K562 (cell line): ENCODE measurements around the gene LRRC43. TPM values are rescaled to one million over a fixed set of nuclear protein-coding genes. Genes with fewer than 3 reads are reported as not detected.
"Not testable (repeated sequence)": the region's sequence is repeated elsewhere in the genome, so short reads cannot be mapped to it uniquely, and the experiment has no call there.

ENCODE experiments used
- ATAC-seq: fragments of 200-7000 bp; cut with Tn5 transposase; 3 replicates; pipeline ENCODE4 v1.9.1; 2020; ENCODE audit warnings: moderate library complexity
- BruUV-seq: library from RNA; stranded (reverse); fragments of 400-500 nt; replicated peaks from 2 replicates; lab custom pipeline; 2021; lab: Mats Ljungman, UMichigan
- CTCF ChIA-PET: fragments of 300-600 bp; formaldehyde crosslinking; extraction: SDS; loops from one replicate; lab custom pipeline; 2021; ENCODE audit warnings: low intra/inter-chr PET ratio; lab: Yijun Ruan, JAX
- POLR2A ChIA-PET: fragments of 300-600, 350-650 bp; sonication (Branson Sonifier 250); formaldehyde crosslinking; extraction: SDS; loops from one replicate; lab custom pipeline; 2021; ENCODE audit warnings: antibody characterized with exemption, inconsistent platforms; lab: Yijun Ruan, JAX
- DNase-seq, 4 experiments: peaks; one replicate each; pipeline versions ENCODE4 v3.0.0 to v3.0.0-alpha.2; 2011 to 2018; ENCODE audit warnings: low spot score in 3 of 4, mixed read lengths in 3 of 4; ENCODE audit errors: extremely low read depth in 1 of 4
- FAIRE-seq: peaks from 2 replicates; lab custom pipeline; 2011; peaks lifted over from hg19 to GRCh38; lab: Jason Lieb, UNC
- H2AFZ ChIP-seq: 2 replicates; pipeline ENCODE4 v1.6.0; 2011; ENCODE audit warnings: low read depth, low read length, control low read depth, inconsistent platforms
- H3K27ac ChIP-seq: fragments of 200-600 bp; 3 replicates; pipeline ENCODE4 v1.8.0; 2011; ENCODE audit warnings: low read depth, mild to moderate bottlenecking, control low read depth, inconsistent platforms, low read length, moderate library complexity, mixed read lengths; ENCODE audit errors: extremely low read depth
- H3K27me3 ChIP-seq, 2 experiments: fragments of 300-600 bp in 1 of 2; 2 replicates in 1 of 2; 3 replicates in 1 of 2; pipeline versions ENCODE4 v1.6.0 to v1.8.0; 2011; ENCODE audit warnings: inconsistent platforms in 2 of 2, low read length in 2 of 2, mild to moderate bottlenecking in 1 of 2, mixed read lengths in 1 of 2, moderate library complexity in 1 of 2; ENCODE audit not compliant: control insufficient read depth in 2 of 2, insufficient read depth in 2 of 2
- H3K36me3 ChIP-seq: fragments of 300-600 bp; 3 replicates; pipeline ENCODE4 v1.8.0; 2011; ENCODE audit warnings: mild to moderate bottlenecking, low read length, inconsistent platforms; ENCODE audit not compliant: control insufficient read depth, insufficient read depth
- H3K4me1 ChIP-seq, 2 experiments: fragments of 200-600 bp in 1 of 2; replicated peaks in 1 of 2; 2 replicates in 1 of 2; 3 replicates in 1 of 2; pipeline versions ENCODE4 v1.5.1 to v1.8.0; 2011; ENCODE audit warnings: inconsistent platforms in 2 of 2, low read length in 2 of 2, mild to moderate bottlenecking in 1 of 2, mixed read lengths in 1 of 2, moderate library complexity in 1 of 2; ENCODE audit not compliant: control insufficient read depth in 2 of 2, insufficient read depth in 2 of 2
- H3K4me2 ChIP-seq: 2 replicates; pipeline ENCODE4 v1.6.1; 2011; ENCODE audit warnings: low read length, control low read depth, inconsistent platforms, mixed read lengths; ENCODE audit not compliant: insufficient read depth
- H3K4me3 ChIP-seq: fragments of 200-600 bp; sonication (generic), shearing (Covaris generic); 2 replicates; pipeline ENCODE4 v1.5.1; 2016; ENCODE audit warnings: control low read depth, inconsistent platforms
- H3K79me2 ChIP-seq: fragments of 200-600 bp; 3 replicates; pipeline ENCODE4 v1.8.0; 2011; ENCODE audit warnings: low read length, inconsistent platforms; ENCODE audit not compliant: control insufficient read depth, insufficient read depth
- H3K9ac ChIP-seq, 2 experiments: 2 replicates each; pipeline versions ENCODE4 v1.6.0 to v1.6.1; 2011; ENCODE audit warnings: low read depth in 2 of 2, low read length in 2 of 2, control low read depth in 1 of 2, inconsistent platforms in 1 of 2, mild to moderate bottlenecking in 1 of 2, mixed read lengths in 1 of 2; ENCODE audit not compliant: insufficient read depth in 1 of 2
- H3K9me1 ChIP-seq: one replicate; pipeline ENCODE4 v1.6.0; 2011; ENCODE audit warnings: inconsistent platforms, mild to moderate bottlenecking, low read length, moderate library complexity; ENCODE audit not compliant: control insufficient read depth, insufficient read depth
- H3K9me3 ChIP-seq: replicated peaks from 2 replicates; pipeline ENCODE4 v1.5.1; 2011; ENCODE audit warnings: low read depth, low read length, inconsistent platforms; ENCODE audit not compliant: control insufficient read depth, insufficient read depth
- H4K20me1 ChIP-seq: replicated peaks from 2 replicates; pipeline ENCODE4 v1.6.1; 2011; ENCODE audit warnings: low read length, inconsistent platforms, mixed read lengths; ENCODE audit not compliant: control insufficient read depth, insufficient read depth
- CBX1 ChIP-seq: sonication (generic); IDR thresholded peaks from 2 replicates; pipeline ENCODE4 v1.6.1; 2016; ENCODE audit warnings: antibody characterized with exemption, low read depth, mild to moderate bottlenecking
- CEBPB ChIP-seq: fragments of 450-650 bp; IDR thresholded peaks from 2 replicates; pipeline ENCODE4 v1.6.1; 2016; ENCODE audit warnings: missing genetic modification characterization, missing compliant biosample characterization
- CHD2 ChIP-seq: IDR thresholded peaks from 2 replicates; pipeline ENCODE4 v1.6.1; 2011; ENCODE audit warnings: low read depth, low read length
- FIP1L1 ChIP-seq: fragments of 200-400 bp; formaldehyde crosslinking; IDR thresholded peaks from 2 replicates; pipeline ENCODE4 v1.6.1; 2018; ENCODE audit warnings: mild to moderate bottlenecking, low read depth, low read length; ENCODE audit not compliant: poor library complexity, severe bottlenecking
- GATAD2A ChIP-seq: fragments of 450-650 bp; IDR thresholded peaks from 2 replicates; pipeline ENCODE4 v1.6.1; 2017
- GTF2E2 ChIP-seq: fragments of 200-800 bp; sonication (Bioruptor generic); IDR thresholded peaks from 2 replicates; pipeline ENCODE4 v1.6.1; 2016; ENCODE audit warnings: missing genetic modification characterization, missing compliant biosample characterization
- HDAC1 ChIP-seq, 2 experiments: fragments of 450-650 bp; IDR thresholded peaks; 2 replicates each; pipeline ENCODE4 v1.6.1; 2016 to 2017; ENCODE audit warnings: inconsistent platforms in 1 of 2, mild to moderate bottlenecking in 1 of 2, moderate library complexity in 1 of 2
- LARP7 ChIP-seq: fragments of 450-650 bp; IDR thresholded peaks from 2 replicates; pipeline ENCODE4 v1.6.1; 2016
- NR1H2 ChIP-seq: sonication (generic); formaldehyde crosslinking; IDR thresholded peaks from 2 replicates; pipeline ENCODE4 v1.4.0; 2020; ENCODE audit warnings: mild to moderate bottlenecking, missing genetic modification reagents
- PHTF2 ChIP-seq: fragments of 250-450 bp; sonication (Bioruptor Pico); IDR thresholded peaks from 2 replicates; pipeline ENCODE4 v1.5.0; 2021; ENCODE audit warnings: mild to moderate bottlenecking
- SRSF9 ChIP-seq: fragments of 200-400 bp; formaldehyde crosslinking; IDR thresholded peaks from 2 replicates; pipeline ENCODE4 v1.6.1; 2017; ENCODE audit warnings: low read depth, low read length, borderline replicate concordance
- TBP ChIP-seq: optimal IDR thresholded peaks from 2 replicates; pipeline ENCODE3; 2011; ENCODE audit warnings: low read depth, low read length, improper control_type of control experiment
- ZBTB5 ChIP-seq: fragments of 450-650 bp; IDR thresholded peaks from 2 replicates; pipeline ENCODE4 v1.6.1; 2017; ENCODE audit warnings: antibody characterized with exemption
- ZNF316 ChIP-seq: fragments of 450-650 bp; IDR thresholded peaks from 2 replicates; pipeline ENCODE4 v1.6.1; 2016
- ZNF696 ChIP-seq: fragments of 250-450 bp; sonication (Bioruptor Pico); conservative IDR thresholded peaks from 2 replicates; pipeline ENCODE4 v1.4.0; 2020; ENCODE audit warnings: mild to moderate bottlenecking, moderate library complexity
- ZNF780A ChIP-seq: fragments of 250-450 bp; sonication (Bioruptor Pico); IDR thresholded peaks from 2 replicates; pipeline ENCODE4 v1.5.0; 2021; ENCODE audit warnings: mild to moderate bottlenecking
- ZSCAN29 ChIP-seq: fragments of 450-650 bp; IDR thresholded peaks from 2 replicates; pipeline ENCODE4 v1.6.1; 2017
- ZZZ3 ChIP-seq: fragments of 450-650 bp; IDR thresholded peaks from 2 replicates; pipeline ENCODE4 v1.6.1; 2016; ENCODE audit warnings: antibody characterized with exemption, mild to moderate bottlenecking, moderate library complexity
- WGBS: fragments of 100-300 bp; shearing (Covaris generic); methylation state at CpG from one replicate; pipeline ENCODE4 v1.1.6; 2016; ENCODE audit warnings: low coverage, mixed read lengths; ENCODE audit not compliant: insufficient coverage; ENCODE audit errors: missing lambda C conversion rate; 5-methylcytosine and 5-hydroxymethylcytosine counted together
- in situ Hi-C: fragments of 300-500 bp; cut with MboI; formaldehyde crosslinking; loops from 4 replicates; pipeline ENCODE4 v1.15.0; 2018; ENCODE audit warnings: inconsistent platforms, mixed read lengths
- intact Hi-C: fragments of 100-400 bp; cut with micrococcal nuclease; formaldehyde crosslinking; loops from 2 replicates; pipeline ENCODE4 v1.14.2; 2022
- polyA plus RNA-seq, 8 experiments: library from polyadenylated mRNA; depleted of rRNA in 4 of 8; stranded (reverse) in 5 of 8; unstranded in 3 of 8; fragments of >200 nt; fragmentation: Nextera tagmentation in 2 of 8; fragmentation: Illumina TruSeq in 1 of 8; extraction: Ambion mirVana in 2 of 8; extraction: Trizol in 1 of 8; gene quantifications; 2 replicates each; pipeline versions ENCODE4 v1.2.1 to v1.2.3, GENCODE V29; 2011 to 2014; ENCODE audit warnings: inconsistent platforms in 1 of 8, missing spikeins in 1 of 8
- total RNA-seq, 7 experiments: library from RNA; depleted of rRNA in 6 of 7; stranded (reverse); fragments of >200 nt in 6 of 7; fragmentation: Illumina TruSeq in 2 of 7; extraction: Trizol in 2 of 7; gene quantifications; 2 replicates each; pipeline versions ENCODE4 v1.2.1 to v1.2.3, GENCODE V29; 2011 to 2021; ENCODE audit warnings: low replicate concordance in 1 of 7

LRRC43 gene
- total and polyA plus RNA-seq, 9 of the 15 experiments (the other 6 are each of a cell fraction or from before 2014, with no cell fraction given) = 0.19 TPM; not detected in 8

DNA sequence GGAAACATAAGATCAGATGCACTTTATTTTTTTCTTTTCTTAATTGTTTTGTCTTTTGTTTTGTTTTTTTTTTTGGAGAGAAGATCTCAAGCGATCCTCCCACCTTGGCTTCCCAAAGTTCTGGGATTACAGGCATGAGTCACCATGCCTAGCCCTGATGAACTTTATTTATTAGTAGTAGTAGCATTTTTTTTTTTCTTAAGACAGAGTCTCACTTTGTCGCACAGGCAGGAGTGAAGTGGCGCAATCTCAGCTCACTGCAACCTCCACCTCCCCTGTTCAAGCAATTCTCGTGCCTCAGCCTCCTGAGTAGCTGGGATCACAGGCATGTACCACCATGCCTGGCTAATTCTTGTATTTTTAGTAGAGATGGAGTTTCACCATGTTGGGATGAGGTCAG, 6.5 kb upstream of the LRRC43 start:
- H3K9me1 ChIP-seq, DNase-seq, intact Hi-C loops, H3K36me3 ChIP-seq, CTCF ChIA-PET, in situ Hi-C loops, BruUV-seq, H3K27ac ChIP-seq, H3K9me3 ChIP-seq, H4K20me1 ChIP-seq, ATAC-seq, H3K79me2 ChIP-seq, H3K4me3 ChIP-seq, H2AFZ ChIP-seq, FAIRE-seq, H3K9ac ChIP-seq, H3K4me1 ChIP-seq, H3K4me2 ChIP-seq: not testable (repeated sequence)
- peak; percentile 36; the same call in 1 of the 2 replicates for TF ChIP-seq CEBPB (tag)
- WGBS = 33% methylated on average over 3 of the region's 4 CpGs
- peaks cover 13 to 16% of the 10 kb centered on the region in 2 experiments; a peak in 4 of 5 replicates for H3K27me3 ChIP-seq
- POLR2A ChIA-PET = interaction anchor here (1.2 kb wide), 1 partner anchor 16 kb away, joined by 3 read pairs; no protein-coding TSS in a partner anchor

DNA sequence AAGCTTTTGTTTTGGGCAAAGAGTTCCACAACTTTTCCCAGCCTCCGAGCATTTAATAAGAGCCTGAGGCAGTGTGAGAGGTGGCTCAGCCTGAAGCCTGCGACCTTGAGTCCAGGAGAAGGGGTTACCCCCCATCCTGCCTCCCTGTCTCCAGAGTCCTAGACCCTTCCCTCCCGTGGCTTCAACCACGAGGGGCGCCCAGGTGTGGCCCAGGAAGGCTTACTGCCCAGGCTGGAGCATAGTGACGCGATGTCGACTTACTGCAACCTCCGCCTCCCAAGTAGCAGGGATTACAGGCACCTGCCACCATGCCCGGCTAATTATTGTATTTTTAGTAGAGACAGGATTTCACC, 641 bp downstream of the LRRC43 start:
- no TSS peak for BruUV-seq
- H3K4me1 ChIP-seq = peaks cover 0 to 3% of the 10 kb centered on the region in 2 experiments; a peak in 1 of 5 replicates
- in situ Hi-C loops = no loop called here
- H3K36me3 ChIP-seq = no peaks in the 10 kb centered on the region
- FAIRE-seq (no peak), ATAC-seq (no peak; the same call in 2 of the 3 replicates), DNase-seq (no peak)
- H3K4me2 ChIP-seq = no peak overlapping the region
- H3K79me2 ChIP-seq = no peaks in the 10 kb centered on the region
- ChIA-PET CTCF (no interaction called here), POLR2A (interaction anchor here (0.5 to 1.3 kb wide), 3 partner anchors 86 to 158 kb away, joined by 3 read pairs; no protein-coding TSS in a partner anchor)
- no peaks in the 10 kb centered on the region for H3K9me3 ChIP-seq
- no peaks in the 10 kb centered on the region for H3K9me1 ChIP-seq
- no peak overlapping the region for H3K4me3 ChIP-seq
- no peak overlapping the region for H3K27ac ChIP-seq
- H2AFZ ChIP-seq = no peak overlapping the region
- no peak overlapping the region for H3K9ac ChIP-seq
- 54% methylated on average over 10 of the region's 10 CpGs for WGBS
- no peaks in the 10 kb centered on the region for H3K27me3 ChIP-seq
- H4K20me1 ChIP-seq = no peaks in the 10 kb centered on the region
- intact Hi-C loops = no loop called here
- TF ChIP-seq TBP = no peak
- no peak for TF ChIP-seq ZZZ3
- no peak for TF ChIP-seq HDAC1 (IDR thresholded peaks at IDR 0.05)
- no peak for TF ChIP-seq GATAD2A
- TF ChIP-seq ZSCAN29 = no peak
- TF ChIP-seq CBX1 = no peak
- no peak for TF ChIP-seq LARP7
- TF ChIP-seq SRSF9 = no peak
- no peak for TF ChIP-seq GTF2E2
- TF ChIP-seq ZNF780A (CRISPR knock-in tag) = no peak
- TF ChIP-seq CHD2 = no peak
- TF ChIP-seq PHTF2 (CRISPR knock-in tag) = no peak
- TF ChIP-seq FIP1L1 = no peak
- no peak for TF ChIP-seq ZNF316
- no peak for TF ChIP-seq NR1H2
- TF ChIP-seq ZBTB5 = no peak
- no peak for TF ChIP-seq ZNF696 (CRISPR knock-in tag)
